T-helper 2 cell treated with Interferon-gamma antibody and Interleukin-4, amounts not matched to agents 100 ng/mL and 5 ng/mL, for 36 hours (primary cell): ENCODE measurements around the gene TEX55. TPM values are rescaled to one million over a fixed set of nuclear protein-coding genes. Genes with fewer than 3 reads are reported as not detected.

ENCODE experiments used
- total RNA-seq: library from RNA; stranded (reverse); gene quantifications from 2 replicates; pipeline ENCODE4 v1.2.3, GENCODE V29; 2022

Gene TEX55
- total RNA-seq, 1 donor from 2014 or later, result not detected

Other genes with a start within 250 kb of the TEX55 start
- 0.14 TPM in 1 of 2 replicates, not detected in the other for gene IGSF11, start 111.3 kb upstream of the TEX55 start, total RNA-seq
- gene UPK1B, start 27.4 kb downstream of the TEX55 start, total RNA-seq, result not detected in 2 replicates
- gene B4GALT4, start 94.7 kb downstream of the TEX55 start, total RNA-seq, result 14.7 and 16.8 TPM in 2 replicates
- gene ARHGAP31, start 148.2 kb downstream of the TEX55 start, total RNA-seq, result 2.7 and 3.0 TPM in 2 replicates